HT1080 (cell line): ENCODE results near the gene HLA-F. TPM values are rescaled to one million over a fixed set of nuclear protein-coding genes. Genes with fewer than 3 reads are reported as not detected.

Experiments used
- DNase-seq: peaks from one replicate; pipeline ENCODE4 v3.0.0-alpha.2; 2015; ENCODE audit warnings: low read depth
- total RNA-seq: library from RNA; depleted of rRNA; stranded (reverse); fragments of >200 nt; shearing (Covaris generic); gene quantifications from 2 replicates; pipeline ENCODE4 v1.2.3, GENCODE V29; 2014

Gene HLA-F
- total RNA-seq, 1 experiment from 2014 or later = 0.90 TPM

DNA sequence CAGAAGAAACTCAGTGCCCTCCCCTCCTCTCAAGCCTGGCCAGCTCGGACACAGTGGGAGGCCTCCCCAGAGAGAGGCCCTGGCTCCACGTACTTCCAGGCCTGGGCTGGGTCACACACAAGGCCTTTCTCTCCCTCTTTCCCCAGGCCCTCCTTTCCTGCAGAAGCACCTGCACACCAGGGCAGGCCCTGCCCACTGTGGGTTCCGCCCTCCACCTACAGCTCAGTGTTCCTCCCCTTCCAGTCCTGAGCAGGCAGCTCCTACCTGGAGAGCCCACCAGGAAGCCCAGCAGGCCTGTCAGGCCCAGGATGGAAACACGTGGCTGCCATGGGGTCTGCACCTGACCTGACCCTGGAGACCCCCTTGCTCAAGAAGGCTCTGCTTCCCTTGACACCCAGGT, 18.9 kb downstream of the HLA-F start:
- DNase-seq = no peak

DNA sequence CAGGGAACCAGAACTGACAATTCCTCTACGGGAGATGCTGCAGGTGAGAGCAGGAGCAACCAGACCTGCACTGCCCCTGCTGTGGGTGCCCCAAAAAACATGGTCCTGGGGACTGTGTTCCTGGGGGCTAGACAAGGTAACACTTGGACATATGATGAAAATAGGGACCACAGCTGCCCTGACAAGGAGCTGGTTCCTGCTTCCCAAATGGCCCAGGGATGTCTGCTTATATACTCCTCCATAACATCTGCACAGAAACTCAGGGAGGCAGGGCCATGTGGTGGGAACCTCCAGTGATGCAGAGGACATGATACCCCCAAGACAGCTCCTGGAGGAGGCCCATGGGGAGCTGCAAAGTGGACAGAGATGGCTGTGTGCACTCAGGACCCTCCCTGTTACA, 19.8 kb downstream of the HLA-F start:
- DNase-seq = no peak

GRCh38 chr6:29743568-29743967, 20.3 kb downstream of the HLA-F start:
- no peak for DNase-seq

- no peak for DNase-seq
Measured at GRCh38 chr6:29744131-29744530, 20.9 kb downstream of the HLA-F start.

- no peak for DNase-seq
Measured at GRCh38 chr6:29744621-29745020, 21.4 kb downstream of the HLA-F start.

- DNase-seq = no peak
Measured at GRCh38 chr6:29745386-29745785, 22.2 kb downstream of the HLA-F start.

DNA sequence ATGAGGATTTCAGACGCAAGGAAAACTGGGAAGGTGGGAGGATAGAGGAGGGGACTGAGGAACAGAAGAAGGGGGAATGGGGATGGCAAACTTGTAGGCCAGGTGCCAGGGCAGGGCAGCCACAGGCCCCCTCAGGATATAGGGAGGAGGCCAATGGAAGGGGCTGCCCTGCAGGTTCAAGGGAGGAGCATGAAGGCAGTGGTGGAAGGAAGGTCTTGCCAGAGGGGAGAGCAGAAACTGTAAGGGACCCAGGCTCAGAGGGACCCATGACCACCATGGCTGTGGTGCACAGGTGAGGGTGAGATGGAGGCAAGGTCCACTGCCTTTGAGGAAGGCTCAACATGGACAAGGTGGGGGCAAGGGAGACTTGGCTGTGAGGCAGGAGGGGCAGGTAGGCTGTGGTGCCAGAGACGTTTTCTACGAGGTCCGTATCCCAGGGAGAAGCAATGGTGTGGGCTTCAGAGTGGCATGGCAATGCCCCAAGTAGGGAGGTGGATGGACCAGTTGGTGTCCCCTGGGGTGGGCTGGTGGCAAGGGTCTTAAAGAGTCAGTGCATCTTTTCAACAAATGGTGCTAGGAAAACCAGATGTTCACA, 22.7 kb downstream of the HLA-F start:
- no peak for DNase-seq

GRCh38 chr6:29746846-29747687, 23.8 kb downstream of the HLA-F start:
- no peak for DNase-seq

GRCh38 chr6:29747688-29748250, 24.5 kb downstream of the HLA-F start:
- DNase-seq = no peak

DNA sequence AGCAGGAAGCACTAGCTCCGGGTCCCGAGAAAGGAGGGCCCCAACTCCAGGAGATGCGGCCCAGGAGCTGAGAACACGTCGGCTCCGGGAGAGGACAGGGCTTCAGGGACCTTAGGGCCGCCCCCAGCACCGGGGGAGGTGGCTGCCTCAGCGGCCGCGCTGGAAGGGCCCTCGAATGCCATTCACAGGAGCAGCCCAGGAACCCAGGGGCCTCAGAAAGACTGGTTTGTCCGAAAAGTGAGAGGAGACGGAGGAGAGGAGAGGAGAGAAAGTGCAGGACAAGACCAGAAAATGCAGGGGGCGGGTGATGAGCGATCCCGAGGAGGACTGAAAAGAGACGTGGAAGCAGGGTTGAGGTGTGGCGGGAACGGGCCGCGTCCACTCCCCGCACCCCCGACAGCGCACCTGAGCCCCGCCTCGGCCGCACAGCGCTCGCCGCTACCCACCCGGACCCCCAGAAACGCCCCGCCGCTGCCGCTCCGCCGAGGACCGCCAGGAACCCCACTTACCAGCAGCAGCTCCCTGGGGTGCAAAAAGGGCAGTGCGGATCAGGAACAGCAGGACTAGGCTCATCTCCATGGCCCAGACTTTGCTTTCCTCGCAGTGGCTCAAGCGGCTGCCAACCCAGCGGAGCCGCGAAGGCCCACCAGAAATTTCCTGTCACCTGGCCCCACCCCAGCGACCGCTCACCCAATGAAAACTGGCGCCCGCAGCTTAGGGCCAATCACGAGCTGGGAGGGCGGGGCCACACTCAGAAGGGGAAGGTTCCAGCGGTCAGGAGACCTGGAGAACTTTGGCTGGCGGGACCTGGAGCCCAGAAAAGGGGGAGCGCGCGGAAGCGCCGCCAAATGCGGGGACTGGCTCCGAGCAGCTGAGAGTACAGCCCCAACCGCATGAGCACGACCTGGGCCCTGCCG, 25.4 kb downstream of the HLA-F start:
- DNase-seq = peak; percentile 62

DNA sequence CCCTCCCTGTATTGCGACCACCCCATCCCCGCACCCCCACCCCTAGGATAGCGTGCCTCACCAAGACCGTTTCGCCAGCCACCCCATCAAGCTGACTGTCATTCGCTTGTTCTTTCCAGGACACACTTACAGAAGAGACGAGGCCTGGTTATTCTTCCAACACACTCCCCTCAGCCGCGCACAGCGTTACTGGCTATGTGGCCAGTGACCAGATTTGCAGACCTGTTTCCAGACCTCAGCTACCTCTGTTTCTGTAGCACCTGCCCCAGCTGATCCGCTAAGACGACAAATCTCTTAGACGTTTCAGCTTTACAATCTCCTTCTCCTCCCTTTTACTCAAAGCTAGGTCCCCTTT, 26.1 kb downstream of the HLA-F start:
- no peak for DNase-seq

DNA sequence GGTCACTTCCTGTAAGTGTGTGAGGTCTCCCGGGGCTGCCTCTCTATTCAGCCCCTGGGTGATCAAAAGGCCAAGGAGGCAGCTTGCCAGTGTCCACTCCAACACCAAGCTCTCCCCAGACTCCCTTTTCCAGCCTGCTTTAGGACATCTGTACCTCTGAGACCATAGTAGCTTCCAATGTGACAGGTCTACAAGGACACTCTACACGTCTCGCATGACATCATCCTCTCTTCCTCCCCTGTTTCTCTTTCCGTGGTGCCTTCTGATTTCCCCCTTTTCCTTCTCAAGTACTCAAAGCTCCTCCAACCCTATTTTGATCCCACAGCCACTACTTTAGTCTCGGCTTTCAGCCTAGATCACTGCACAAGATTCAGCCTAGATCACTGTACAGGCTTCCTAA, 26.4 kb downstream of the HLA-F start:
- DNase-seq = no peak

DNA sequence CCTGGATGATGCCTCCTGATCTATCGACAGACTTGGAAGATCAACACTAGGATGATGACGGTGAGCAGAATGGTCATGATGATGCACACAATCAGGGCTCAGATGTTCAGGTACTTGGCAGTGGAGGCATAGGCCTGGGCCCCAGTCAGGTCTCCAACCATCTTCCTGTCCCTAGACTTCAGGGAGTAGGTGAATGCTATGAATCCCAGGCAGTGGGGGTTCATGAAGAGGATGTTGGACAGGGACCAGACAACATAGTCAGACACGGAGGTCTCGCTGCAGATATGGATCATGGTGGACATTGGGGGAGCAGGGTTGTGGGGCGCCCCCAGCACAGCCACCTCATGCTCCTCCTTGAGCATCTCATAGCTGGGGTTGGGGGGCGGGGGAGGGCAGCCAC, 27.5 kb downstream of the HLA-F start:
- DNase-seq = no peak

DNA sequence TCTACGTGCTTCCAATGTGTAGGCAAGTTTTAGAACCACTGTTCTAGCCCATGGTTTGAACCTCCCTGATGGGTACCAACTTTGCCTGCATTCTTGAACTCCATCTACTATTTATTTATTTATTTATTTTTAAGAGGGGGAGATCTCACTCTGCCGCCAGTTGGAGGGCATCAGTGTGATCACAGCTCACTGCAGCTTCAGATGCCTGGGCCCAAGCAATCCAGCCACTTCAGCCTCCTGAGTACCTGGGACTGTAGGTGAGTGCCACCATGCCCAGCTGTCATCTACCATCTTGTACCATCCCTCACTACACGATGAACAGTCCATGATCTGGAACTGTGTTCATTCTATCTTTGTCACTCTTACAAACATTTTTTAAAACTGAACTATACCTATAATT, 28.2 kb downstream of the HLA-F start:
- no peak for DNase-seq

DNA sequence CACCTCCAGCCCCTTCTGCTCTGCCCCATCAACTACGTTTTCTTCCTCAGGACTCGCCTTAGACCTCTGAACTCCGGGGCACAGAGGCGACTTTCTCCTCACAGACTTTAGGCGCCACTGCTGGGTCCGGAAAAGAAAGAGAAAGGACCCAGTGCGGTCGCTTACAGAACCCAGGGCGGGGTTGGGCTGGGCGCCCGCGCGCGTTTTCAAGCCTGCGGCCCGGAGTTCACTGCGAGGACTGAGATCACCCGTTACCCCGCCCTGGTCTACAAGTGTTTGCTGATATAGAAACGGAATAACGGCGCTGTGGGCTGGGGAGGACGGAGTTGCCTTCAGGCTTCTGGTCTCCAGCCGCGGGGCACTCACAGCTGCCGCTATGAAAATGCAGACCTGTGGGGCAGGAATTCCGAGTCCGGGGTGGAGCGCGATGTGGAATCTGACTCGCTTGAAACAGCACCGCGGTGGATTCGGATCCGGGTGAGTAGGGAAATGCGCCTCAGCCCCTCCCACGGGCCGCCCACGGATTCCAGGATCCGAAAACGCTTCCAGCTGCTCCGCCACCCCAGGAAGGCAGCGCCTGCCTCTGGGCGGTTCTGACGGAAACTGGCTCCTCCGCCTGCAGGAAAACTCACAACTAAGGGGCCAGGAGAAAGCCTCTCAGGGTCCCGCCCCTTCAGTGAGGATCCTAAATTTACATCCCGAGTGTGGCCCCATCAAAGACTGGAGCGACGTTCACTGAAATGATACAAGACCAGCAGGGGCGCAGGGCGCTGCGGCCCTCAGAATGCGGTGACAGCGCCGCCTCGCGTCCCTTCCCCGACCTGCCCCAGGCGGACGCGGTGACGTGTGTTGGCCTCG, 29.4 kb downstream of the HLA-F start:
- DNase-seq = peak; percentile 92

- no peak for DNase-seq
Measured at GRCh38 chr6:29753309-29753644, 30.0 kb downstream of the HLA-F start.

GRCh38 chr6:29755295-29755871, 32.1 kb downstream of the HLA-F start:
- no peak for DNase-seq

DNA sequence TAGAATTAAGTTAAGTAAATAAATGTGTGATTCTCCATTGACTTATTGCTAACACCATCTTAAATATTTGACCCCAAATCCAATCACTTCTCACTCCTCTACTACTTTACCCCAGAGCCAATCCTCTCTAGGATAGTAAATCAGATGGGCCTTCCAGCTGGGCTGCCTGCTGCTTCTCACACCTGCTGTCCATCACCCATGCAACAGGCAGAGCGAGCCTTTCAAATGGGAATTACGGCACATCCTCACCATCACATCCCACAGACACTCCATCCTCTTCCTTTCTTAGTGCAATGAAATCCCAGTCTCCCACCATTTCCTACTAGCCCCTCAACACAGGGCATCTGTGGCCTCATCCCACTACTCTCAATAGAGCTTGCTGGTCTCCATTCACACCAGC, 34.0 kb downstream of the HLA-F start:
- DNase-seq = no peak

GRCh38 chr6:29757701-29758293, 34.6 kb downstream of the HLA-F start:
- DNase-seq = no peak

DNA sequence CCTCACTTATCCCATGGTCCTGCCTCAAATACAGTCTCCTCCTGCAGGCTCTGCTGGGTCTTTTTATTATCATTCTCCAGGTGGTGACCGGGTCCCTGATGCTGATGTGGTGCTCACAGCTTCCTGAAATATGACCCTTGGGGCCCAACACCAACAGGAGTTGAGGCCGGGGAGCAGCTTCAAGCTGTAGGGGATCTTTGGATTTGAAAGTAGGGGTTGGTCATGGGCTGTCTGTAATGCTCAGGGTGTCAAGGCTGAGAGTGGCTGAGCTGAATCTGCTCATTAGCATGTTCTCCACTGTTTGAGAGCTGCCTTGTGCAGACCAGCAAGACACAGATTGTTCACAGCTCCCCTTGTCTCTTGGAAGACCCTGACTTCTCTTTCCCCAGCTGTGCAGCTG, 35.5 kb downstream of the HLA-F start:
- DNase-seq = no peak
